Measurements from ENCODE around the gene TRIM2. TPM values are rescaled to one million over a fixed set of nuclear protein-coding genes. Genes with fewer than 3 reads are reported as not detected.

The TRIM2 gene
- total RNA-seq, 1 experiment from 2014 or later, result 49.6 TPM

GRCh38 chr4:153245775-153246174 is 41.5 kb downstream of the TRIM2 start:
- peaks cover 30% of the 10 kb centered on the region for H3K4me1 Mint-ChIP-seq (ENCODE audit: low read depth, unreplicated experiment)
- CTCF ChIA-PET, result no interaction called here

GRCh38 chr4:153246446-153247115 is 42.3 kb downstream of the TRIM2 start:
- DNase-seq, result no peak
- H3K4me1 Mint-ChIP-seq (ENCODE audit: low read depth, unreplicated experiment), result peaks cover 24% of the 10 kb centered on the region
- H3K27me3 Mint-ChIP-seq (ENCODE audit: unreplicated experiment), result no peaks in the 10 kb centered on the region
- no peak overlapping the region for H3K27ac Mint-ChIP-seq (ENCODE audit: unreplicated experiment)
- TF ChIP-seq CTCF (IDR thresholded peaks at IDR 0.05; ENCODE audit: unreplicated experiment), result no peak
- no TSS peak for BruUV-seq (replicated peaks)
- intact Hi-C loops (cut with micrococcal nuclease; ENCODE audit: unreplicated experiment), result no loop called here
- CTCF ChIA-PET, result no interaction called here
- H3K4me3 Mint-ChIP-seq (ENCODE audit: low read depth, unreplicated experiment), result no peak overlapping the region
- no peaks in the 10 kb centered on the region for H3K9me3 Mint-ChIP-seq (ENCODE audit: low read depth, unreplicated experiment)
- peaks cover 21% of the 10 kb centered on the region for H3K36me3 Mint-ChIP-seq (ENCODE audit: insufficient read depth, unreplicated experiment)

More at GRCh38 chr4:153245775-153246174, 41.5 kb downstream of the TRIM2 start:
- Mint-ChIP-seq H3K4me3 (ENCODE audit: low read depth, unreplicated experiment) (no peak overlapping the region), H3K9me3 (ENCODE audit: low read depth, unreplicated experiment) (no peaks in the 10 kb centered on the region), H3K27me3 (ENCODE audit: unreplicated experiment) (no peaks in the 10 kb centered on the region), H3K27ac (ENCODE audit: unreplicated experiment) (no peak overlapping the region), H3K36me3 (ENCODE audit: insufficient read depth, unreplicated experiment) (peaks cover 27% of the 10 kb centered on the region)
- DNase-seq, result no peak
- BruUV-seq (replicated peaks), result no TSS peak
- no peak for TF ChIP-seq CTCF (IDR thresholded peaks at IDR 0.05; ENCODE audit: unreplicated experiment)
- intact Hi-C loops (cut with micrococcal nuclease; ENCODE audit: unreplicated experiment), result no loop called here

GRCh38 chr4:153247116-153247490 is 42.9 kb downstream of the TRIM2 start:
- Mint-ChIP-seq H3K9me3 (ENCODE audit: low read depth, unreplicated experiment) (no peaks in the 10 kb centered on the region), H3K27me3 (ENCODE audit: unreplicated experiment) (no peaks in the 10 kb centered on the region), H3K27ac (ENCODE audit: unreplicated experiment) (no peak overlapping the region), H3K4me1 (ENCODE audit: low read depth, unreplicated experiment) (peaks cover 19% of the 10 kb centered on the region), H3K4me3 (ENCODE audit: low read depth, unreplicated experiment) (no peak overlapping the region), H3K36me3 (ENCODE audit: insufficient read depth, unreplicated experiment) (peaks cover 21% of the 10 kb centered on the region)
- CTCF ChIA-PET, result no interaction called here
- no TSS peak for BruUV-seq (replicated peaks)
- no peak for TF ChIP-seq CTCF (IDR thresholded peaks at IDR 0.05; ENCODE audit: unreplicated experiment)
- no peak for DNase-seq
- intact Hi-C loops (cut with micrococcal nuclease; ENCODE audit: unreplicated experiment), result no loop called here

- H3K36me3 Mint-ChIP-seq (ENCODE audit: insufficient read depth, unreplicated experiment), result peaks cover 21% of the 10 kb centered on the region
- intact Hi-C loops (cut with micrococcal nuclease; ENCODE audit: unreplicated experiment), result no loop called here
- H3K27ac Mint-ChIP-seq (ENCODE audit: unreplicated experiment), result peak overlapping the region; percentile 83
- no TSS peak for BruUV-seq (replicated peaks)
- TF ChIP-seq CTCF (IDR thresholded peaks at IDR 0.05; ENCODE audit: unreplicated experiment), result no peak
- peaks cover 9% of the 10 kb centered on the region for H3K4me1 Mint-ChIP-seq (ENCODE audit: low read depth, unreplicated experiment)
- DNase-seq, result no peak
- peak overlapping the region; percentile 94 for H3K4me3 Mint-ChIP-seq (ENCODE audit: low read depth, unreplicated experiment)
- CTCF ChIA-PET, result interaction anchor here (2.0 kb wide), 1 partner anchor 106 kb away, joined by 6 read pairs; no protein-coding TSS in a partner anchor
- H3K9me3 Mint-ChIP-seq (ENCODE audit: low read depth, unreplicated experiment), result no peaks in the 10 kb centered on the region
- H3K27me3 Mint-ChIP-seq (ENCODE audit: unreplicated experiment), result no peaks in the 10 kb centered on the region
Observed at GRCh38 chr4:153248641-153249198, 44.5 kb downstream of the TRIM2 start.
